IPS-NIHi11 (cell line): ENCODE data around the gene TNS1.
A peak's percentile ranks its signal among the peaks of the same experiment; 100 is the strongest.

ENCODE experiments used
- DNase-seq: peaks from one replicate; pipeline ENCODE4 v3.0.0; 2012; ENCODE audit warnings: mixed read lengths, low spot score

TNS1 gene

GRCh38 chr2:217899231-217900009 is 103.4 kb downstream of the TNS1 start:
- peak; percentile 95 for DNase-seq

- peak; percentile 66 for DNase-seq
Measured at GRCh38 chr2:217897816-217898806, 104.7 kb downstream of the TNS1 start.

GRCh38 chr2:217897091-217897715 is 105.6 kb downstream of the TNS1 start:
- DNase-seq = no peak

GRCh38 chr2:217895070-217895635 is 107.6 kb downstream of the TNS1 start:
- no peak for DNase-seq

- DNase-seq = no peak
Measured at GRCh38 chr2:217893440-217893839, 109.4 kb downstream of the TNS1 start.

GRCh38 chr2:217892560-217892959 is 110.2 kb downstream of the TNS1 start:
- DNase-seq = no peak

- DNase-seq = no peak
Measured at GRCh38 chr2:217890445-217890844, 112.3 kb downstream of the TNS1 start.

- DNase-seq = no peak
Measured at GRCh38 chr2:217889656-217890055, 113.1 kb downstream of the TNS1 start.

- no peak for DNase-seq
Measured at GRCh38 chr2:217887841-217888701, 114.7 kb downstream of the TNS1 start.

- peak; percentile 88 for DNase-seq
Measured at GRCh38 chr2:217886720-217887309, 116.0 kb downstream of the TNS1 start.

GRCh38 chr2:217886091-217886490 is 116.7 kb downstream of the TNS1 start:
- no peak for DNase-seq

GRCh38 chr2:217884985-217885384 is 117.8 kb downstream of the TNS1 start:
- DNase-seq = no peak

- no peak for DNase-seq
Measured at GRCh38 chr2:217880891-217881290, 121.9 kb downstream of the TNS1 start.

GRCh38 chr2:217880287-217880889 is 122.4 kb downstream of the TNS1 start:
- DNase-seq = no peak

GRCh38 chr2:217878915-217879590 is 123.7 kb downstream of the TNS1 start:
- DNase-seq = peak; percentile 67

- DNase-seq = no peak
Measured at GRCh38 chr2:217877866-217878265, 124.9 kb downstream of the TNS1 start.

- DNase-seq = no peak
Measured at GRCh38 chr2:217876253-217876570, 126.6 kb downstream of the TNS1 start.

- no peak for DNase-seq
Measured at GRCh38 chr2:217875556-217876252, 127.1 kb downstream of the TNS1 start.

GRCh38 chr2:217875138-217875537 is 127.7 kb downstream of the TNS1 start:
- DNase-seq = no peak
